Measurements from ENCODE around the gene SIX2. TPM values are rescaled to one million over a fixed set of nuclear protein-coding genes. Genes with fewer than 3 reads are reported as not detected.

The SIX2 gene
- total RNA-seq = 10 to 100 TPM; 28.9 to 65.5 (median 50.5) TPM

- ATAC-seq (peak; percentile 80 to 84), DNase-seq (peak; percentile 95 to 97)
- intact Hi-C loops (cut with DNase I; ENCODE audit: low total_unique reads) (loop anchor here (2.0 to 5.0 kb wide), 5 partner anchors 161 to 813 kb away; partner anchors contain the start of gene SRBD1), in situ Hi-C loops (cut with MboI; ENCODE audit: low sequenced_read_pairs in 4 of 4) (no loop called here)
- H3K4me3 ChIP-seq = peak within 1 kb of the TSS; percentile 64 to 85 (median 72)
- TF ChIP-seq POLR2A (IDR thresholded peaks at IDR 0.05) = peak; percentile 87 to 96
- TF ChIP-seq CTCF (IDR thresholded peaks at IDR 0.05 in 4 of 5, conservative IDR thresholded peaks at IDR 0.05 in 1 of 5) = peak in 1 of 5 experiments; percentile 10
- peaks cover 0 to 25% (median 0%) of the 10 kb centered on the region in 3 donors for H3K27me3 ChIP-seq
- peaks cover 20 to 49% of the 10 kb centered on the region in 2 donors for H3K4me1 ChIP-seq
- H3K9me3 ChIP-seq = no peaks in the 10 kb centered on the region
- peaks cover 0 to 7% of the 10 kb centered on the region in 2 donors for H3K36me3 ChIP-seq
- H3K27ac ChIP-seq = peak within 1 kb of the TSS; percentile 90 to 97 (median 90)
Measured at GRCh38 chr2:45009303-45009927, at the start of gene SIX2. Gene SIX2, minus strand, starts transcription at chr2:45009452. Its CDS starts 342 bp downstream, at chr2:45009110.

- TF ChIP-seq CTCF (IDR thresholded peaks at IDR 0.05 in 4 of 5, conservative IDR thresholded peaks at IDR 0.05 in 1 of 5) (no peak), POLR2A (IDR thresholded peaks at IDR 0.05) (no peak)
- ATAC-seq (no peak), DNase-seq (no peak)
- Histone ChIP-seq H3K27ac (no peak overlapping the region), H3K4me1 (no peaks in the 10 kb centered on the region), H3K36me3 (no peaks in the 10 kb centered on the region), H3K27me3 (no peaks in the 10 kb centered on the region), H3K9me3 (no peaks in the 10 kb centered on the region), H3K4me3 (no peak overlapping the region)
- in situ Hi-C loops (cut with MboI; ENCODE audit: low sequenced_read_pairs in 4 of 4) = no loop called here
- intact Hi-C loops (cut with DNase I; ENCODE audit: low total_unique reads) = no loop called here
Measured at GRCh38 chr2:45055162-45055605, 45.9 kb upstream of the SIX2 start.

GRCh38 chr2:45053966-45054365 is 44.7 kb upstream of the SIX2 start:
- no peak overlapping the region for H3K4me3 ChIP-seq
- H3K27me3 ChIP-seq = no peaks in the 10 kb centered on the region
- no peaks in the 10 kb centered on the region for H3K9me3 ChIP-seq
- H3K4me1 ChIP-seq = no peaks in the 10 kb centered on the region
- no peak overlapping the region for H3K27ac ChIP-seq
- TF ChIP-seq CTCF (IDR thresholded peaks at IDR 0.05 in 4 of 5, conservative IDR thresholded peaks at IDR 0.05 in 1 of 5) = no peak
- no peak for TF ChIP-seq POLR2A (IDR thresholded peaks at IDR 0.05)
- H3K36me3 ChIP-seq = no peaks in the 10 kb centered on the region
- ATAC-seq = no peak
- intact Hi-C loops (cut with DNase I; ENCODE audit: low total_unique reads) (no loop called here), in situ Hi-C loops (cut with MboI; ENCODE audit: low sequenced_read_pairs in 4 of 4) (no loop called here)
- DNase-seq = no peak

- Histone ChIP-seq H3K27me3 (no peaks in the 10 kb centered on the region), H3K4me3 (no peak overlapping the region), H3K27ac (no peak overlapping the region), H3K4me1 (no peaks in the 10 kb centered on the region), H3K9me3 (no peaks in the 10 kb centered on the region), H3K36me3 (no peaks in the 10 kb centered on the region)
- ATAC-seq = no peak
- TF ChIP-seq POLR2A (IDR thresholded peaks at IDR 0.05) (no peak), CTCF (IDR thresholded peaks at IDR 0.05 in 4 of 5, conservative IDR thresholded peaks at IDR 0.05 in 1 of 5) (no peak)
- DNase-seq = no peak
- intact Hi-C loops (cut with DNase I; ENCODE audit: low total_unique reads) (no loop called here), in situ Hi-C loops (cut with MboI; ENCODE audit: low sequenced_read_pairs in 4 of 4) (no loop called here)
Measured at GRCh38 chr2:45052388-45052928, 43.2 kb upstream of the SIX2 start.
